NCI-H748 treated with DMSO at 0.1 percent for 48 hours (cell line): ENCODE results near the gene TRIM66.

Source experiments
- DNase-seq: peaks from one replicate; lab custom pipeline; 2025; lab: John Stamatoyannopoulos, UW

The TRIM66 gene

DNA sequence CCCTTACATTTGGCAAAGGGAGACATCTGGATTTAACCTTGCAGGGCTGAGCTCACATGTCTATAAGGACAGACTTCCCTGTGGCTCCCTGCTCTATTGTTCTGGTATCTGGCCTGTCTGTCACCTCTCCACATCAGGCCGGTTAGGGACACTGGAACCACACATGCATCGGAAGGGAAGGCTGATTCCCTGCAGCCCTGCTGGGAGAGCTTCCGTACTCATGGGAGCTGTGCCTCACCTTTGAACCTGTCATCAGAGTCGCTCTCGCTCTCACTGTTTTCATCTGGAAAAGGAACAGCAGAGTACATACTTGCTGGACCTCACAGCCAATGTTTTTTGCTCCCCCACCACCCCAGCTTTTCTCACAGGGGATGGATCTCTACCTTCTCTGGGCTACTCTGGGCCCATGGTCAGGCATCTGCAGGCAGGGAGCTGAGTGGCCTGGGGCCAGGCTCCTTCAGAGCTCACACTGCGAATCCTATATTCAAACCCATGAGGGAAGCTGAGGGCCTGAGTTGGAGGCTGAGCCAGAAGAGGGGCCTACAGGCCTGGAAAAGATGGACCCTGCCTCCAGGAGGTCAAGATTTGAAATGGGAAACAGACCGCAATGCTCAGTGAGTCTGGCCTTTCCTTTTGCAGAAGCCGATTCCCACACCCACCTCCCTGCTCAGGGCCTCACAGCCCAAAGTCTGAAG lies 31.4 kb upstream of the TRIM66 start:
- no peak for DNase-seq

DNA sequence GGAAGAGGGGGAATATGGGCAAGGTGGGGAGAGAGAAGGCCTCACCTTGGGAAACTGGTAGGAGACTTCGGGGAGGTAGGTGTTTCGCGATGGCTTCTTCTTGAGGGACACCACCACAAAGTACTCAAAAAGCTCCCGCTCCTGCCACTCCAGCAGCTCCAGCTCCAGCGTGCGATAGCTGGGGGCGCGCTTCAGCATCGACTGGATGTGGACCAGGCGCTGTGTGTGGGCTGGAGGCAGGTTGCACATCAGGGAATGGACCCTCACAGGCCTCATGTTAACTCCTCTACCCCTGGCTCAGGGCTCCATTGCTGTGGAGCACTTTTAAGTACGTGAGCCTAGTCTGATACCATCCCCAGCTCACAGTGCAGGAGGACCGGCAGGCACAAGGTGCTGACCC lies 30.0 kb upstream of the TRIM66 start:
- no peak for DNase-seq

- DNase-seq = no peak
These were observed 29.5 kb upstream of the TRIM66 start for GRCh38 chr11:8711895-8712442.

DNA sequence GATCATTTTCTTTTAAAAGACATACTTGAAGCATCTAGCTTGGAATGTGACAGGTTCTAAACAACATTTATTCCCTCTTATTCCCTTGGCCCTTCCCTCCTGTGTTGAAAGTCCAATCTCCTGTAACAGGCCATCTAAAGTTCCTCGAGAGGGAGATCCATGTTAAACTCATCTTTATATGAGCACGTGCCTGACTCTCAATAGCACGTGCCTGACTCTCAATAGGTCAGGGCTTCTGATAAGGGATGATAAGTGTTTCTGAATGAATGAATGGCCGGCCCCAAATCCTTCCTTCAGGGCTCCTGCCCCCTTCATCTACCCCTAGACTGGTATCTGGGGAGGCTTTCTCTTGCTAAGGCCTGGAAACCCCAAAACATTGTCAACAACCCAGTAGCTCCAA lies 27.3 kb upstream of the TRIM66 start:
- no peak for DNase-seq

- no peak for DNase-seq
These were observed 26.7 kb upstream of the TRIM66 start for GRCh38 chr11:8709002-8709672.

DNA sequence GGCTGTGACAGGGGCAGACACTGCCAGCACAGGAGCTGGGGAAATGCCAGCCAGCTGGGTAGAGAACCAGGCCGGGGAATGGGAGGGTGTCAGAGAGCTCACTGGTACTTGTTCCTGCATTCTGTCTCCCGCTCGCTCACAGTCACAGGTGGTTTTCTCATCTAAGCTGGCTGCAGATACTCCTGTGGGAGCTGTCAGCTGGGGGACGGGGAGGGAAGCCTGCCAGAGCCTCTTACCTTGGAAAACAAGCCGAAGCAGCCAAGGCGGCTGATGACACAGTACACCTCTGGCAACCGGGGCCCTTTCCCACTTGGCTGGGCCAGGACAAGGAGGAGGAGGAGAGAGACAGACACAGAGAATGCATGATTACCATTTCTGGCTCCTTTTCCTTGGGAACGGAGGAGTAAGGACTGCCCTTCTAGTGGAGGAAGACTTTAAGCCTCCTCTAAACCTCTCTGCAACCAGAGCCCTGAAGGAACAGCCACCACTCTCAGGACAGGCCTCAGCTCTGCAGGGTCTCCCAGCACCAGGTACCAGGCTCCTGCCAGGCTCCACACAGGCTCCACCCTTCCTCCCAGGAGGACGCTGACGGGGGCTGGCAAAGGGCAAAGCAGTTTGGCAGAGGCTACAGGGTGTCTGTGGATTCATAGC lies 25.2 kb upstream of the TRIM66 start:
- no peak for DNase-seq

GRCh38 chr11:8706673-8707432 lies 24.4 kb upstream of the TRIM66 start:
- DNase-seq = no peak

DNA sequence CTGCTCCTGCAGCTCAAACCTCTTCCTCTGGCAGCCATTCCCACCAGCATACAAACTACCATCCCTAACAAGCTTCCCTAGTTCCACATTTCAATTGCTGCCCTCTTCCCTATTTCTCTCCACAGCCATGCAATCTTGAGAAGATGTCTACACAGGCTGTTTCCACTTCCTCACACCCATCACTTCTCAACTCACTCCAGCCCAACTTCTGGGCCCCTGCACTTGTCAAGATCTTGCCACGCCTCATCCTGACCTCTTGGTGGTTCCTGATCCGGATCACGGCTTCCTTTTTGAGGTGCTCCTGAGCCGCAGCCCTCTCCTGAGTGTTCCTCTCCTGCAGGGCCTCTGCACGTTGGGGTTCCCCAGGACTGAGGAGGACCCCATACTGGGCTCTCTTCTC lies 22.7 kb upstream of the TRIM66 start:
- no peak for DNase-seq

- DNase-seq = no peak
These were observed 21.7 kb upstream of the TRIM66 start for GRCh38 chr11:8704136-8704535.

- DNase-seq = no peak
These were observed 20.1 kb upstream of the TRIM66 start for GRCh38 chr11:8702598-8702915.

- DNase-seq = no peak
These were observed 19.6 kb upstream of the TRIM66 start for GRCh38 chr11:8701891-8702597.

- no peak for DNase-seq
These were observed 17.4 kb upstream of the TRIM66 start for GRCh38 chr11:8699903-8700302.

- no peak for DNase-seq
These were observed 16.5 kb upstream of the TRIM66 start for GRCh38 chr11:8698917-8699441.

GRCh38 chr11:8698379-8698851 lies 15.9 kb upstream of the TRIM66 start:
- no peak for DNase-seq

DNA sequence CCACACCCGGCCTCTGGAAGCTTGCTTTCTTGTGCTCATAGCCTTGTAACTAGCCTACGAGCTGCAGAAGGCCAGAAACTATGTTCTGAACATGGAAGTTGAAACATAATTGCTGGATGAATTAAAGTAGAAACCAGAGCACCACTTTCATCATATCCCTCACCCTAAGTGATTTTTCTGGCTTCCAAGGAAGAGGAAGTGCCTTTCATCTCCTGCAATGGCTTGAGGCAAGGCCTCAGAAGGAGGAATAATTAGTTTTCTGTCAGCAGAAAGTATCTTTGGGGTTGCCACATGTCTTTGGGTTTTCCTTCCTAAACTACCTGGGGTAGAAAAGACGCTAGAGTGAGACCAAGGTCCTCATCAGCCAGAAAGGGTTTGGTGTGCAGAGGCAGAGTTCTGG lies 14.6 kb upstream of the TRIM66 start:
- no peak for DNase-seq

DNA sequence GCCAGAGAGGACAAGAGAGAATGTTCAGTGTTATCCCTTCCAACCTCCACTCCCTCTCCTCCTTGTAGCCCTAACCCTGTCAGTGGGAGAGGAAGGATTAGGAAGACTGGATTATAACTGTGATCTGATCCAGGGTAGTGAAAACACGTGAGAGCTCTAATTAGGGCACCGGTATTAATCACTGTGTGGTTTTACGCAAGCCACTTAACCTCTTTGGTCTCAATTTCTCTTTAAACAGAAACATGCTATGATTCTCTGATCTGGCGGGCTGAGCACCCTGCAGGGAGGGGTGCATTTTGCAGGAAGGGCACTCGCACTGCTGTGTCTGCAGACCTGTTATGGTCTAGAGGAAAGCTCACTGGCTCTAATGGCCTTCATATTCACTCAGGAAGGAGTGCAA lies 11.7 kb upstream of the TRIM66 start:
- no peak for DNase-seq

DNA sequence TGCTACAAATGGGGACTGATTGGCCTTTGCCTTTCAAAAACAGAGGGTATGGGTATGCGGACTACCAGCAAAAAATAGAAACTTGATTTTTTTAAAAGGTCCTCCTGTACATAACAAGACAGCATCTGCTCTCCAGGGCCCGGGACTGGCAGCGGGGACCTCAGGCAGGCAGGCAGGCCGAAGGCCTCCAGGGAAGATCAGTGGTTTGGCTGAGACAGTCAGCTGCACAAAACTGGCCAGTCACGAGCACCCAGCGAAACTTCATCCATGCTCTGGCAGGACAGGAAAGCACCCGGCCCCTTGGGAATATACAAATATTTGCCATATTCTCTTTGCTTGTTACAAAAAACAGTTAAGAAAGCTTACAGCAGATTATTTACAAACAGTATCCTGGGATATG lies 11.1 kb upstream of the TRIM66 start:
- no peak for DNase-seq

DNA sequence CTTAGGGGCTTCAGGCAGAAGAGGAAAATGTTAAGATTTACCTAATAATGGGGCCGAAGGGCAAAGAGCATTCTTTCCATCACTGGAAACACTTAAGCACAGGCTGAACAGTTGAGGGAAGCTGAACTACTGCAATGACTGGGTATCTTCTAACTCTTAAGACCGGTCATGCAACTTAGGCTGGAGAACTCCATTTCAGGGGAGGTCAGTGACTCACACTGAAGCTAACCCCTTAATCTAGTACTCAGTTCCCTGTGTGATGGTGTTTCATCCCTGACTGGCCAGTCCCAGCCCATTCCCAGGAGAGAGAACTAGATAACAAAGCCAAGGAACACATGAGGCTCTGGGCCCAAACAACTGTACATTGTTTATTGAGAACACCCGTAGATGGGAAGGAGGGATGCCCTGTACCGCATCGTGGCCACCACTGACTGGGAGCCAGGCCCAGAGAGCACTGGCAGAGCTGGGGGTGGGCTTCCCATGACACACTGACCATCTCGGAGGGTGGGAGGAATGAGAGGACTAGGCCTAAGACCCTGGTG lies 10.6 kb upstream of the TRIM66 start:
- DNase-seq = no peak

DNA sequence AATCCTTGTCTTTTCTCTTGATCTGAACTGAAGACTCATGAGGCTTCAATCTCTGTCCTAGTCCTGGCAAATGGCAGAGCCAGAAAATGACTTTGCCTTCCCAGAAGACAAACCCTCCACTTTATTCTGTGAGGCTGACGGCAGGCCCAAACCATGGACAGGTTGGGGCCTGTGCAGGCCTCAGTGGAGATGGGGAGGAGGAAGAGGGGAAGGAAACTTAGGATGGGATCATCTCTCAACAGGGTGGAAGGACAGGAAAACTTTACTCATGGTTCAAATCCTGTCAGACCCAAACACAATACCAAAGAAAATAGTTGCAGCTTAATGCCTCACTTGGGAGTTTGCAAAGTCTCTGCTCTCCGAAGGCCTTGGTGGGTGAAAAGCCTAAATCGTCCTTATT lies 10.0 kb upstream of the TRIM66 start:
- DNase-seq = no peak

DNA sequence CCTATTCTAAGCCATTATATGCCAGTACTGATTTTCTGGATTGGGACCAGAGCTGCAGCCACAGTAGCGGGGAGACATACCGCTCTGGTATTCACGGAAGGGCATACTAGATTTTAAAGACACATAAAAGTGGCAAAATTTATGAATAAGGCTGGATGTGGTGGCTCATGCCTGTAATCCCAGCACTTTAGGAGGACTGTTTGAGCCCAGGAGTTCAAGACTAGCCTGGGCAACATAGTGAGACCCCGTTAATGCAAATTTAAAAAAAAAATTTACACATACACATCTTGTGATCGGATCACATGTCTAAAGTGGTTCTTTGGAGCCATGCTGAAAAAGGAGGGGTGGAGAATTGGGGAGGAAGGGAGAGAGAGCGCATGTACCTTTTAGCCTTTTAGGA lies 9.1 kb upstream of the TRIM66 start:
- DNase-seq = no peak
